Activated T-cell treated with anti-CD3 and anti-CD28 coated beads, Interleukin-2, amount 50 U/mL, for 72 hours (primary cell): ENCODE results near the gene PIKFYVE. TPM values are rescaled to one million over a fixed set of nuclear protein-coding genes. Genes with fewer than 3 reads are reported as not detected.
"Not testable (repeated sequence)": the region's sequence is repeated elsewhere in the genome, so short reads cannot be mapped to it uniquely, and the experiment has no call there.

Experiments used
- ATAC-seq, 2 donors: fragments of 150-1000 bp; cut with Tn5 transposase; replicated peaks in 1 of 2; 2 replicates each; pipeline ENCODE4 v1.10.0; 2021; ENCODE audit warnings: moderate library complexity in 2 of 2, mild to moderate bottlenecking in 1 of 2
- DNase-seq, 2 donors: peaks; one replicate each; pipeline ENCODE4 v3.0.0; 2021 to 2022; ENCODE audit warnings: mixed read lengths in 1 of 2
- H3K27ac Mint-ChIP-seq: one replicate; pipeline ENCODE4 v1.8.0; 2022; ENCODE audit warnings: mild to moderate bottlenecking, moderate library complexity, mixed read lengths
- H3K27me3 Mint-ChIP-seq: one replicate; pipeline ENCODE4 v1.8.0; 2022; ENCODE audit warnings: low read depth, mixed read lengths
- H3K36me3 Mint-ChIP-seq, 2 donors: one replicate each; pipeline ENCODE4 v1.8.0; 2022; ENCODE audit warnings: mixed read lengths in 2 of 2, mild to moderate bottlenecking in 1 of 2; ENCODE audit not compliant: insufficient read depth in 2 of 2
- H3K4me1 Mint-ChIP-seq: one replicate; pipeline ENCODE4 v1.8.0; 2022; ENCODE audit warnings: low read depth, mixed read lengths
- H3K4me3 Mint-ChIP-seq, 2 donors: one replicate each; pipeline ENCODE4 v1.8.0; 2022; ENCODE audit warnings: mild to moderate bottlenecking in 2 of 2, mixed read lengths in 2 of 2, moderate library complexity in 2 of 2
- H3K9me3 Mint-ChIP-seq, 2 donors: one replicate each; pipeline ENCODE4 v1.8.0; 2022; ENCODE audit warnings: mixed read lengths in 2 of 2
- total RNA-seq, 2 donors: library from RNA; stranded (reverse); gene quantifications; one replicate each; pipeline ENCODE4 v1.2.3, GENCODE V29; 2022

Gene PIKFYVE
- total RNA-seq, 2 donors from 2014 or later: 28.8 to 29.7 TPM

DNA sequence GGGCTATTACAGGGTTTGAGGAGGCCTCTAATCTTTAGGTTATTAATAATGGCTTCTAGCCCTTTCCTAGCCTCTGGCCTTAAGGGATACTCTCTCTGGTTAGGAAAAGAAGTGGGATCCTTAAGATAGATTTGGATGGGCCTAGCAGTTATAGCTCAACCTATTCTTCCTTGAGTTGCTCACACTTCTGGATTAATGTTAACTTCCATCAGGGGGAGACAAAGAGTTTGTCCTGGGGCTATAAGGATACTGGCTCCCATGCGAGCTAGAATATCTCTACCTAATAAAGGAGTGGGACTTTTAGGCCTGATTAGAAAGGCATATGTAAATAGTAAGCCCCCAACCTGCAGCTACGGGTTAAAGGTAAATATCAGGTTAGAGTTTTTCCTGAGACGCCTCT lies 126.2 kb downstream of the PIKFYVE start:
- no peak for ATAC-seq
- no peaks in the 10 kb centered on the region for H3K4me1 Mint-ChIP-seq
- H3K27me3 Mint-ChIP-seq: peaks cover 7% of the 10 kb centered on the region
- peaks cover 7 to 8% of the 10 kb centered on the region in 2 donors for H3K36me3 Mint-ChIP-seq
- H3K4me3 Mint-ChIP-seq: no peak overlapping the region
- no peak for DNase-seq
- H3K9me3 Mint-ChIP-seq: peaks cover 5 to 7% of the 10 kb centered on the region in 2 donors
- no peak overlapping the region for H3K27ac Mint-ChIP-seq

DNA sequence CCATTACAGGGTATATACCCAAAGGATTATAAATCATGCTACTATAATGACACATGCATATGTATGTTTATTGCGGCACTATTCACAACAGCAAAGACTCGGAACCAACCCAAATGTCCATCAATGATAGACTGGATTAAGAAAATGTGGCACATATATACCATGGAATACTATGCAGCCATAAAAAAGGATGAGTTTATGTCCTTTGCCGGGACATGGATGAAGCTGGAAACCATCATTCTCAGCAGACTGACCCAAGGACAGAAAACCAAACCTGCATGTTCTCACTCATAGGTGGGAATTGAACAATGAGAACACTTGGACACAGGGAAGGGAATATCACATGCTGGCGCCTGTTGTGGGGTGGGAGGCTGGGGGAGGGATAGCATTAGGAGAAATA lies 130.7 kb downstream of the PIKFYVE start:
- not testable (repeated sequence) for H3K9me3 Mint-ChIP-seq, ATAC-seq, H3K27ac Mint-ChIP-seq, H3K4me1 Mint-ChIP-seq, H3K4me3 Mint-ChIP-seq, DNase-seq, H3K36me3 Mint-ChIP-seq
- H3K27me3 Mint-ChIP-seq: peaks cover 21% of the 10 kb centered on the region

DNA sequence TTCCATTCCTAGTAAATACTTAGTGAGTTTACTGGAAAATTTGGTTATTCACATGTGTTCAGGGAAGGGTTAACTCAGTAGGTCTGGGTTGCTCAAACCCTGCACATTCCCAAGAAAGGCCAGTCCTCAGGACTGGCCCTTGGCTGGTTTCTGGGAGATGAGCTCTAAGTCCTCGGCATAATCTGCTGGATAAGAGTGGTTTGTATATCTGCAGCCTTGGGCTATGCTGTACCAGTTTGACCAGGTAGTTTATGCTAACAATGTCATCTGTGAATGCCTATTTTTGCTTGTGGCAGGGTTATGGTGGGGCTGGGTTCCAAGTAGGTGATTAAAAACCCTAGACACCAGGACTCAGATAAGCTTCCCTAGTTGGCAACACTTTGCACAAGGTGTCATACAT lies 133.1 kb downstream of the PIKFYVE start:
- no peak overlapping the region for H3K27ac Mint-ChIP-seq
- peaks cover 37% of the 10 kb centered on the region for H3K27me3 Mint-ChIP-seq
- peaks cover 4 to 5% of the 10 kb centered on the region in 2 donors for H3K36me3 Mint-ChIP-seq
- H3K9me3 Mint-ChIP-seq: peaks cover 0 to 2% of the 10 kb centered on the region in 2 donors
- no peak for DNase-seq
- no peaks in the 10 kb centered on the region for H3K4me1 Mint-ChIP-seq
- no peak for ATAC-seq
- H3K4me3 Mint-ChIP-seq: no peak overlapping the region

DNA sequence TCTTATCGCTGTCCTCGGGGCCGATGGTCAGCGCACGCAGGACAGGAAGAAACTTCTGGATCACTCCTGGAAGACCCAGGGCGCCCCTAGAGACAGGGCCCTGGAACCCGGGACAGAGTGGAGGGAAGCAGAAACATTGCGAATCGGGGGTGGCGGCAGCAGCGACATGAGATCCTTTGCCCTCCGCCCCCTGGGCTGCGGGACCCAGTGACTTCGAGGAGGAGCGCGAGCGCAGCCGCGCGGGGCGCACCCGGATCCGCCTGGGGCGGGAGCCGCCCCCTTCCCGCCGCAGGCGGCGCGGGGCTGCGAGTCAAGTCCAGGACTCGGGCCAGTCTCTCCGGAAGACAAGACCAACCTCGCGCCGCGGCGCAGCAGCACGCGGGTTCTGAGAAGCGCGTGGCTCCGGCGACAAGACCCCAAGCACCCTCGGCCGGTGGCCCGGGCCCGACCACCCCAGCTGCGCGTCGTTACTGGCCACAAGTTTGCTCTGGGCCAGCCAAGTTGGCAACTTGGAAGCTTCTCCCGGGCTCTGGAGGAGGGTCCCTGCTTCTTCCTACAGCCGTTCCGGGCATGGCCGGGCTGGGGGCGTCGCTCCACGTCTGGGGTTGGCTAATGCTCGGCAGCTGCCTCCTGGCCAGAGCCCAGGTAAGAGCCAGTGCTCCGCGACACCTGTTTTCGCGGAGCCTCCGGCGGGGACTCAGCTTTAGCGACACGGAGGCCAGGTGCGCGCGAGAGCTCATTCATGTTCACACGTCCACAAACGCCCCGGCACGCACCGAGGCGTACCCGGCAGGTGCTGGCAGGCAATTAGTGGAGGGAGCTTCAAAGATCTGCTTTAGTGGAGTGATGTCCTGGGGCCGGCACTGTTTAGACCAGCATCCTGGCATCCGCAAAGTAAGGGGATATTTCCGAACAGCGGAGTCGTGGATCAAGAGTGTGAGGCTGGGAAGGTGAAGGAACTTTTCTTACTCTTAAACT lies 140.7 kb downstream of the PIKFYVE start, which contains the start of gene PTH2R:
Gene PTH2R (plus strand): TSS at position 319 of the 978 bp plus-strand sequence. CDS start 252 bp downstream, at position 571.
- H3K4me3 Mint-ChIP-seq: peak within 1 kb of the TSS; percentile 48 to 56
- ATAC-seq: peak; percentile 22 to 41
- H3K27me3 Mint-ChIP-seq: peaks cover 65% of the 10 kb centered on the region
- H3K27ac Mint-ChIP-seq: no peak within 1 kb of the TSS
- no peaks in the 10 kb centered on the region for H3K36me3 Mint-ChIP-seq
- H3K9me3 Mint-ChIP-seq: no peaks in the 10 kb centered on the region
- H3K4me1 Mint-ChIP-seq: peaks cover 4% of the 10 kb centered on the region
- DNase-seq: peak in 1 of 2 donors; percentile 1

DNA sequence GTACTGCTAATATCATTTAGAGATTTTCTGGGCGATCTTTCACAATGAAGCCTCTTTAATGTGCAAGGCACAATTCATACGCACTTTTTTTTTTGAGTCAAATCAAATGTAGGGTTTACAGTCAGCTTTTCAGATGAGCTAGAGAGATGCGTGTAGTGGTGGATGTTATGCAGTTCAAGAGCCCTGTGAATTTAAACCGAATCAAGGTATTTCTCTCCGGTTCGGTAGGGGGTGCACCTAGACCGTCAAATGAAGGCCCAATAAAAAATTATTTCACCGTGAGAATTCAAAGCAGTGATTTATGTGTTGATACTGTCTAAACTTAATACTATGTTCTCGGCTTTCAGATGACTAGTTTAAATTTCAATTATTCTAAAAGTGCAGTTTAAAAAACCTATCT lies 141.6 kb downstream of the PIKFYVE start:
- Mint-ChIP-seq H3K4me3 (peak overlapping the region in 1 of 2 donors; percentile 21), H3K27ac (no peak overlapping the region), H3K9me3 (no peaks in the 10 kb centered on the region), H3K36me3 (no peaks in the 10 kb centered on the region), H3K27me3 (peaks cover 56% of the 10 kb centered on the region), H3K4me1 (peaks cover 4% of the 10 kb centered on the region)
- ATAC-seq (peak; percentile 57 to 67), DNase-seq (peak; percentile 8 to 27)

Other genes with a start within 250 kb of the PIKFYVE start
- gene PLEKHM3, start 240.7 kb upstream of the PIKFYVE start, total RNA-seq: 1 to 10 TPM; 8.8 to 9.2 TPM
- gene CRYGD, start 141.7 kb upstream of the PIKFYVE start, total RNA-seq: not detected
- gene CRYGC, start 136.4 kb upstream of the PIKFYVE start, total RNA-seq: not detected
- gene CRYGB, start 120.1 kb upstream of the PIKFYVE start, total RNA-seq: not detected
- not detected for gene CRYGA, start 102.7 kb upstream of the PIKFYVE start, total RNA-seq
- gene C2orf80, start 76.2 kb upstream of the PIKFYVE start, total RNA-seq: not detected
- gene IDH1, start 11.2 kb upstream of the PIKFYVE start, total RNA-seq: 10 to 100 TPM; 18.6 to 21.4 TPM
- under 1 TPM; 0.12 to 0.28 TPM for gene PTH2R, start 140.5 kb downstream of the PIKFYVE start, total RNA-seq